ENCODE results near the gene MAST4. TPM values are rescaled to one million over a fixed set of nuclear protein-coding genes. Genes with fewer than 3 reads are reported as not detected.

The MAST4 gene
- total and polyA plus RNA-seq, 7 experiments from 2014 or later, result 11.3 to 39.0 (median 28.3) TPM

- DNase-seq (no peak), ATAC-seq (no peak)
- Histone ChIP-seq H3K36me3 (ENCODE audit: control insufficient read depth in 2 of 3, insufficient read depth in 3 of 3, low read length in 3 of 3) (no peaks in the 10 kb centered on the region), H3K4me1 (ENCODE audit: control insufficient read depth in 2 of 2, insufficient read depth in 2 of 2, low read length in 2 of 2) (peaks cover 0 to 3% of the 10 kb centered on the region in 2 donors), H3K27me3 (ENCODE audit: control insufficient read depth in 2 of 2, insufficient read depth in 2 of 2, low read length in 2 of 2) (no peaks in the 10 kb centered on the region), H3K9me3 (ENCODE audit: control insufficient read depth in 2 of 3, low read length in 3 of 3) (no peaks in the 10 kb centered on the region), H3K27ac (ENCODE audit: low read depth, low read length) (no peak overlapping the region), H3K4me3 (ENCODE audit: low read length) (no peak overlapping the region)
- H3K36me3 Mint-ChIP-seq, result peaks cover 10 to 51% (median 33%) of the 10 kb centered on the region in 5 donors
- no peaks in the 10 kb centered on the region for H3K27me3 Mint-ChIP-seq
- ChIA-PET POLR2A (no interaction called here), CTCF (no interaction called here)
- intact Hi-C loops (cut with micrococcal nuclease), result no loop called here
- H3K4me3 Mint-ChIP-seq, result no peak overlapping the region
- H3K27ac Mint-ChIP-seq, result peak overlapping the region in 2 of 9 donors; percentile 6 to 11
- peaks cover 0 to 3% (median 0%) of the 10 kb centered on the region in 11 donors for H3K9me3 Mint-ChIP-seq
- peaks cover 14 to 48% (median 25%) of the 10 kb centered on the region in 7 donors for H3K4me1 Mint-ChIP-seq
Observed at GRCh38 chr5:67063791-67064190, 467.6 kb downstream of the MAST4 start.

GRCh38 chr5:67065237-67065636, 469.0 kb downstream of the MAST4 start:
- Mint-ChIP-seq H3K36me3 (peaks cover 10 to 47% (median 25%) of the 10 kb centered on the region in 5 donors), H3K4me3 (no peak overlapping the region), H3K27me3 (no peaks in the 10 kb centered on the region), H3K4me1 (peaks cover 14 to 39% (median 25%) of the 10 kb centered on the region in 7 donors), H3K9me3 (peaks cover 0 to 3% (median 0%) of the 10 kb centered on the region in 11 donors), H3K27ac (peak overlapping the region in 2 of 9 donors; percentile 61 to 77)
- intact Hi-C loops (cut with micrococcal nuclease), result loop anchor here in 1 of 2 donors (5.0 kb wide), 1 partner anchor 78 kb away; no protein-coding TSS in a partner anchor
- no peaks in the 10 kb centered on the region for H3K27me3 ChIP-seq (ENCODE audit: control insufficient read depth in 2 of 2, insufficient read depth in 2 of 2, low read length in 2 of 2)
- no peak for ATAC-seq
- peaks cover 0 to 3% of the 10 kb centered on the region in 2 donors for H3K4me1 ChIP-seq (ENCODE audit: control insufficient read depth in 2 of 2, insufficient read depth in 2 of 2, low read length in 2 of 2)
- POLR2A ChIA-PET, result no interaction called here
- DNase-seq, result no peak
- no peak overlapping the region for H3K4me3 ChIP-seq (ENCODE audit: low read length)
- no peak overlapping the region for H3K27ac ChIP-seq (ENCODE audit: low read depth, low read length)
- no peaks in the 10 kb centered on the region for H3K9me3 ChIP-seq (ENCODE audit: control insufficient read depth in 2 of 3, low read length in 3 of 3)
- CTCF ChIA-PET, result no interaction called here
- H3K36me3 ChIP-seq (ENCODE audit: control insufficient read depth in 2 of 3, insufficient read depth in 3 of 3, low read length in 3 of 3), result no peaks in the 10 kb centered on the region

GRCh38 chr5:67065696-67066095, 469.5 kb downstream of the MAST4 start:
- Mint-ChIP-seq H3K4me1 (peaks cover 14 to 38% (median 25%) of the 10 kb centered on the region in 7 donors), H3K27ac (peak overlapping the region in 1 of 9 donors; percentile 61), H3K27me3 (no peaks in the 10 kb centered on the region), H3K9me3 (peaks cover 0 to 3% (median 0%) of the 10 kb centered on the region in 11 donors), H3K4me3 (no peak overlapping the region), H3K36me3 (peaks cover 10 to 44% (median 26%) of the 10 kb centered on the region in 5 donors)
- no peaks in the 10 kb centered on the region for H3K36me3 ChIP-seq (ENCODE audit: control insufficient read depth in 2 of 3, insufficient read depth in 3 of 3, low read length in 3 of 3)
- CTCF ChIA-PET, result no interaction called here
- POLR2A ChIA-PET, result no interaction called here
- no peak overlapping the region for H3K4me3 ChIP-seq (ENCODE audit: low read length)
- H3K27me3 ChIP-seq (ENCODE audit: control insufficient read depth in 2 of 2, insufficient read depth in 2 of 2, low read length in 2 of 2), result no peaks in the 10 kb centered on the region
- ATAC-seq, result no peak
- H3K9me3 ChIP-seq (ENCODE audit: control insufficient read depth in 2 of 3, low read length in 3 of 3), result no peaks in the 10 kb centered on the region
- peaks cover 0 to 3% of the 10 kb centered on the region in 2 donors for H3K4me1 ChIP-seq (ENCODE audit: control insufficient read depth in 2 of 2, insufficient read depth in 2 of 2, low read length in 2 of 2)
- DNase-seq, result no peak
- intact Hi-C loops (cut with micrococcal nuclease), result loop anchor here in 1 of 2 donors (5.0 kb wide), 1 partner anchor 78 kb away; no protein-coding TSS in a partner anchor
- no peak overlapping the region for H3K27ac ChIP-seq (ENCODE audit: low read depth, low read length)

- no peak for ATAC-seq
- Histone ChIP-seq H3K27me3 (ENCODE audit: control insufficient read depth in 2 of 2, insufficient read depth in 2 of 2, low read length in 2 of 2) (no peaks in the 10 kb centered on the region), H3K4me1 (ENCODE audit: control insufficient read depth in 2 of 2, insufficient read depth in 2 of 2, low read length in 2 of 2) (peaks cover 0 to 3% of the 10 kb centered on the region in 2 donors), H3K27ac (ENCODE audit: low read depth, low read length) (no peak overlapping the region), H3K4me3 (ENCODE audit: low read length) (no peak overlapping the region), H3K36me3 (ENCODE audit: control insufficient read depth in 2 of 3, insufficient read depth in 3 of 3, low read length in 3 of 3) (no peaks in the 10 kb centered on the region), H3K9me3 (ENCODE audit: control insufficient read depth in 2 of 3, low read length in 3 of 3) (no peaks in the 10 kb centered on the region)
- no peak for DNase-seq
- no peak overlapping the region for H3K27ac Mint-ChIP-seq
- peaks cover 9 to 32% (median 23%) of the 10 kb centered on the region in 7 donors for H3K4me1 Mint-ChIP-seq
- CTCF ChIA-PET, result no interaction called here
- no peaks in the 10 kb centered on the region for H3K27me3 Mint-ChIP-seq
- POLR2A ChIA-PET, result no interaction called here
- peaks cover 10 to 36% (median 21%) of the 10 kb centered on the region in 5 donors for H3K36me3 Mint-ChIP-seq
- H3K9me3 Mint-ChIP-seq, result peaks cover 0 to 3% (median 0%) of the 10 kb centered on the region in 11 donors
- intact Hi-C loops (cut with micrococcal nuclease), result loop anchor here in 1 of 2 donors (5.0 kb wide), 1 partner anchor 80 kb away; no protein-coding TSS in a partner anchor
- H3K4me3 Mint-ChIP-seq, result no peak overlapping the region
Observed at GRCh38 chr5:67066815-67067214, 470.6 kb downstream of the MAST4 start.

- Histone ChIP-seq H3K27ac (ENCODE audit: low read depth, low read length) (no peak overlapping the region), H3K27me3 (ENCODE audit: control insufficient read depth in 2 of 2, insufficient read depth in 2 of 2, low read length in 2 of 2) (no peaks in the 10 kb centered on the region), H3K9me3 (ENCODE audit: control insufficient read depth in 2 of 3, low read length in 3 of 3) (no peaks in the 10 kb centered on the region), H3K4me3 (ENCODE audit: low read length) (no peak overlapping the region), H3K4me1 (ENCODE audit: control insufficient read depth in 2 of 2, insufficient read depth in 2 of 2, low read length in 2 of 2) (no peaks in the 10 kb centered on the region), H3K36me3 (ENCODE audit: control insufficient read depth in 2 of 3, insufficient read depth in 3 of 3, low read length in 3 of 3) (no peaks in the 10 kb centered on the region)
- Mint-ChIP-seq H3K4me1 (peaks cover under 1 to 12% (median 3%) of the 10 kb centered on the region in 7 donors), H3K27me3 (no peaks in the 10 kb centered on the region), H3K27ac (peak overlapping the region in 1 of 9 donors; percentile 23), H3K36me3 (peaks cover 1 to 17% (median 2%) of the 10 kb centered on the region in 5 donors), H3K9me3 (no peaks in the 10 kb centered on the region), H3K4me3 (no peak overlapping the region)
- CTCF ChIA-PET, result no interaction called here
- intact Hi-C loops (cut with micrococcal nuclease), result loop anchor here in 1 of 2 donors (5.0 kb wide), 1 partner anchor 66 kb away; no protein-coding TSS in a partner anchor
- no peak for ATAC-seq
- no peak for DNase-seq
- POLR2A ChIA-PET, result interaction anchor here (0.6 kb wide), 1 partner anchor 58 kb away, joined by 3 read pairs; no protein-coding TSS in a partner anchor
Observed at GRCh38 chr5:67073045-67073680, 477.0 kb downstream of the MAST4 start.

- POLR2A ChIA-PET, result no interaction called here
- no peak for DNase-seq
- H3K27me3 ChIP-seq (ENCODE audit: control insufficient read depth in 2 of 2, insufficient read depth in 2 of 2, low read length in 2 of 2), result no peaks in the 10 kb centered on the region
- Mint-ChIP-seq H3K36me3 (peaks cover 0 to 22% (median 2%) of the 10 kb centered on the region in 5 donors), H3K27me3 (no peaks in the 10 kb centered on the region), H3K27ac (peak overlapping the region in 1 of 9 donors; percentile 25), H3K9me3 (no peaks in the 10 kb centered on the region), H3K4me3 (no peak overlapping the region), H3K4me1 (peaks cover 0 to 10% (median 3%) of the 10 kb centered on the region in 7 donors)
- CTCF ChIA-PET, result no interaction called here
- intact Hi-C loops (cut with micrococcal nuclease), result no loop called here
- H3K36me3 ChIP-seq (ENCODE audit: control insufficient read depth in 2 of 3, insufficient read depth in 3 of 3, low read length in 3 of 3), result no peaks in the 10 kb centered on the region
- no peak overlapping the region for H3K4me3 ChIP-seq (ENCODE audit: low read length)
- no peak for ATAC-seq
- no peaks in the 10 kb centered on the region for H3K4me1 ChIP-seq (ENCODE audit: control insufficient read depth in 2 of 2, insufficient read depth in 2 of 2, low read length in 2 of 2)
- H3K9me3 ChIP-seq (ENCODE audit: control insufficient read depth in 2 of 3, low read length in 3 of 3), result no peaks in the 10 kb centered on the region
- H3K27ac ChIP-seq (ENCODE audit: low read depth, low read length), result no peak overlapping the region
Observed at GRCh38 chr5:67077296-67077695, 481.1 kb downstream of the MAST4 start.
